OCI-LY7 (cell line): Measurements from ENCODE around the gene EVX1. TPM values are rescaled to one million over a fixed set of nuclear protein-coding genes. Genes with fewer than 3 reads are reported as not detected.

Experiments used
- BruUV-seq: library from RNA; stranded (reverse); fragments of 400-500 nt; replicated peaks from 2 replicates; lab custom pipeline; 2021; lab: Mats Ljungman, UMichigan
- CTCF ChIA-PET: fragments of 300-600 bp; sonication (Branson Sonifier 250); formaldehyde crosslinking; loops from one replicate; lab custom pipeline; 2022; ENCODE audit warnings: antibody characterized with exemption; ENCODE audit not compliant: unreplicated experiment; lab: Charles Lee
- POLR2A ChIA-PET: fragments of 300-600 bp; sonication (Branson Sonifier 250); formaldehyde crosslinking; loops from one replicate; lab custom pipeline; 2022; ENCODE audit warnings: antibody characterized with exemption; lab: Charles Lee
- DNase-seq: peaks from one replicate; pipeline ENCODE4 v3.0.0-alpha.2; 2015; ENCODE audit warnings: low spot score
- H2AFZ ChIP-seq: fragments of 200-600 bp; sonication (generic), shearing (Covaris generic); 2 replicates; pipeline ENCODE4 v1.6.1; 2014; ENCODE audit warnings: mild to moderate bottlenecking, antibody characterized with exemption, low read length, moderate library complexity
- H3K27ac ChIP-seq: fragments of 200-600 bp; sonication (generic); 2 replicates; pipeline ENCODE4 v1.5.1; 2014; ENCODE audit warnings: mixed run types, low read depth, mild to moderate bottlenecking, moderate library complexity, low read length, inconsistent platforms; ENCODE audit not compliant: poor library complexity, severe bottlenecking
- H3K36me3 ChIP-seq: fragments of 200-600 bp; sonication (generic); 2 replicates; pipeline ENCODE4 v1.6.1; 2014; ENCODE audit warnings: mild to moderate bottlenecking, antibody characterized with exemption, low read length, moderate library complexity, mixed read lengths; ENCODE audit not compliant: insufficient read depth
- H3K4me1 ChIP-seq: fragments of 200-600 bp; sonication (generic); 2 replicates; pipeline ENCODE4 v1.5.1; 2014; ENCODE audit warnings: mild to moderate bottlenecking, low read length; ENCODE audit not compliant: insufficient read depth, poor library complexity, severe bottlenecking
- H3K4me2 ChIP-seq: fragments of 200-600 bp; sonication (generic); 2 replicates; pipeline ENCODE4 v1.6.1; 2014; ENCODE audit warnings: mild to moderate bottlenecking, low read length
- H3K4me3 ChIP-seq: fragments of 200-600 bp; sonication (generic); 2 replicates; pipeline ENCODE4 v1.5.1; 2014; ENCODE audit warnings: mild to moderate bottlenecking, low read depth, low read length; ENCODE audit not compliant: poor library complexity, severe bottlenecking
- H3K79me2 ChIP-seq: fragments of 200-600 bp; sonication (generic); 2 replicates; pipeline ENCODE4 v1.6.1; 2016; ENCODE audit warnings: low read depth, mild to moderate bottlenecking, low read length, moderate library complexity, mixed read lengths; ENCODE audit not compliant: insufficient read depth
- H3K9me2 ChIP-seq: fragments of 200-600 bp; sonication (generic); 2 replicates; pipeline ENCODE4 v1.6.1; 2016; ENCODE audit warnings: mild to moderate bottlenecking, low read length, mixed read lengths; ENCODE audit not compliant: insufficient read depth
- H3K9me3 ChIP-seq: fragments of 200-600 bp; sonication (generic); 2 replicates; pipeline ENCODE4 v1.6.1; 2014; ENCODE audit warnings: mild to moderate bottlenecking, mixed run types, low read length, mixed read lengths
- H4K20me1 ChIP-seq: fragments of 200-600 bp; sonication (generic); 2 replicates; pipeline ENCODE4 v1.6.1; 2014; ENCODE audit warnings: mild to moderate bottlenecking, antibody characterized with exemption, low read length, moderate library complexity, mixed read lengths; ENCODE audit not compliant: insufficient read depth
- CTCF ChIP-seq: fragments of 200-600 bp; sonication (generic); conservative IDR thresholded peaks from 2 replicates; pipeline ENCODE4 v1.5.1; 2014; ENCODE audit warnings: mild to moderate bottlenecking, antibody characterized with exemption, low read length, moderate library complexity, mixed read lengths
- EZH2phosphoT487 ChIP-seq: fragments of 200-600 bp; sonication (generic); IDR thresholded peaks from 2 replicates; pipeline ENCODE4 v1.6.1; 2018; ENCODE audit warnings: low read depth, borderline replicate concordance, mild to moderate bottlenecking, mixed run types, antibody characterized with exemption, low read length, moderate library complexity, mixed read lengths
- intact Hi-C: fragments of 100-400 bp; cut with micrococcal nuclease; formaldehyde crosslinking; loops from one replicate; pipeline ENCODE4 v1.10.0; 2022; ENCODE audit not compliant: unreplicated experiment
- total RNA-seq, 2 experiments: library from RNA; depleted of rRNA in 1 of 2; stranded (reverse); fragments of >200 nt in 1 of 2; shearing (Covaris generic) in 1 of 2; gene quantifications; 2 replicates each; pipeline ENCODE4 v1.2.3, GENCODE V29; 2014 to 2022

Gene EVX1
- total RNA-seq, 2 experiments from 2014 or later: not detected

- no peak overlapping the region for H3K4me3 ChIP-seq
- no TSS peak for BruUV-seq
- CTCF ChIA-PET: no interaction called here
- H3K9me2 ChIP-seq: no peaks in the 10 kb centered on the region
- TF ChIP-seq EZH2phosphoT487 (no peak), CTCF (no peak)
- no peaks in the 10 kb centered on the region for H3K4me1 ChIP-seq
- intact Hi-C loops: no loop called here
- H4K20me1 ChIP-seq: no peaks in the 10 kb centered on the region
- no peak overlapping the region for H3K4me2 ChIP-seq
- H3K36me3 ChIP-seq: no peaks in the 10 kb centered on the region
- no peak overlapping the region for H2AFZ ChIP-seq
- H3K9me3 ChIP-seq: no peaks in the 10 kb centered on the region
- DNase-seq: no peak
- POLR2A ChIA-PET: no interaction called here
- H3K79me2 ChIP-seq: no peaks in the 10 kb centered on the region
- no peak overlapping the region for H3K27ac ChIP-seq
Observed at GRCh38 chr7:27224983-27225934, 17.3 kb upstream of the EVX1 start.

GRCh38 chr7:27229448-27229847 is 13.2 kb upstream of the EVX1 start:
- Histone ChIP-seq H3K4me2 (no peak overlapping the region), H3K79me2 (no peaks in the 10 kb centered on the region), H3K9me3 (no peaks in the 10 kb centered on the region), H3K4me3 (no peak overlapping the region), H3K27ac (no peak overlapping the region), H3K9me2 (no peaks in the 10 kb centered on the region), H3K4me1 (no peaks in the 10 kb centered on the region), H2AFZ (no peak overlapping the region), H4K20me1 (no peaks in the 10 kb centered on the region), H3K36me3 (no peaks in the 10 kb centered on the region)
- POLR2A ChIA-PET: interaction anchor here (0.7 kb wide), 1 partner anchor 339 kb away, joined by 3 read pairs; no protein-coding TSS in a partner anchor
- DNase-seq: no peak
- no TSS peak for BruUV-seq
- CTCF ChIA-PET: no interaction called here
- intact Hi-C loops: no loop called here
- TF ChIP-seq EZH2phosphoT487: no peak
- no peak for TF ChIP-seq CTCF
